T-helper 1 cell treated with Interleukin-12 subunit alpha and Interleukin-12 subunit beta and Interleukin-4 antibody, amounts not matched to agents 30 μg/mL and 1 μg/mL, for 36 hours (primary cell): ENCODE measurements around the gene RHEB.

ENCODE experiments used
- H3K27ac Mint-ChIP-seq: one replicate; pipeline ENCODE4 v1.8.0; 2021; ENCODE audit warnings: mild to moderate bottlenecking, mixed read lengths
- H3K27me3 Mint-ChIP-seq: one replicate; pipeline ENCODE4 v1.8.0; 2021; ENCODE audit warnings: low read depth, mixed read lengths
- H3K36me3 Mint-ChIP-seq: one replicate; pipeline ENCODE4 v1.8.0; 2021; ENCODE audit warnings: low read depth, mixed read lengths
- H3K4me1 Mint-ChIP-seq: one replicate; pipeline ENCODE4 v1.8.0; 2021; ENCODE audit warnings: low read depth, mixed read lengths
- H3K4me3 Mint-ChIP-seq: one replicate; pipeline ENCODE4 v1.8.0; 2021; ENCODE audit warnings: mild to moderate bottlenecking, moderate library complexity, mixed read lengths
- H3K9me3 Mint-ChIP-seq: one replicate; pipeline ENCODE4 v1.8.0; 2021; ENCODE audit warnings: mixed read lengths

The RHEB gene

DNA sequence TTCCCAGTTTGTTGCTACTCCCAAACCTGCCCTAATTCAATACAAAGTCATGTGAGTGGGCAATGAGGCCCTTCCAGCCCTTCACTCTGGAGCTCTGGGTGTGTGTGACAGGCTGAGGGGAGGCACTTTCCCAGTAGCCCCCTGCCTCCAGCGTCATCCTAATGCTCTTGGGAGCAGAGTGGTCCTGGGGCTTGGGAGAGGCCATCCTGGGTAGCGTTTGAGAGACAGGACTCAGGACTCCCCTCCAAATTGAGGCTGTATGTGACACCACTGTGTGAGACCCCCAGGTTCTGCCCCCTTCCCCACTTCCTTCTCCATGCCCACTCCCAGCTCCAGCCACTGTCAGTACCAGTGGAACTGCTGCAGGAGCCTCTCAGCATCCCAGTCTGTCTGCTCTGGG, 73.3 kb downstream of the RHEB start:
- no peak overlapping the region for H3K4me3 Mint-ChIP-seq
- peaks cover 9% of the 10 kb centered on the region for H3K4me1 Mint-ChIP-seq
- no peaks in the 10 kb centered on the region for H3K9me3 Mint-ChIP-seq
- H3K36me3 Mint-ChIP-seq = no peaks in the 10 kb centered on the region
- H3K27ac Mint-ChIP-seq = no peak overlapping the region
- peaks cover 39% of the 10 kb centered on the region for H3K27me3 Mint-ChIP-seq

DNA sequence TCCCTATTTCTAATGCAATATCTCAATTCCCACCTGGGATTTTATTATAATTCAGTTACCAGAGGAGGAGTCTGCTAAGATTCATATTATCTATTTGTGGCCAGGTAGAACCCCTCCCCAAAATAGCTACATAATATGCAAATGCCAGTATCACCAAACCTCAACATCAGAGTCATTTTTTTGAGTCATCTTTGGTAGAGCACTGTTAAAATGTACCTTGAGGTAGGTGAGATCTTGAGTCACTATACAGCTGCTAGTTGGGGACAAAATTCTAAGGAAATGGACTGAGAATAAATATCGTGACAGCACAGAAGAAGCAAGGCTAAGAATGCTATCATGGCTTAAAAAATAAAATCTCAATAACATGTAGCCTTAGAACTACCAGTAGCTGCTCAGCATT, 75.1 kb downstream of the RHEB start:
- no peaks in the 10 kb centered on the region for H3K9me3 Mint-ChIP-seq
- peaks cover 46% of the 10 kb centered on the region for H3K27me3 Mint-ChIP-seq
- peaks cover 14% of the 10 kb centered on the region for H3K4me1 Mint-ChIP-seq
- H3K4me3 Mint-ChIP-seq = no peak overlapping the region
- no peaks in the 10 kb centered on the region for H3K36me3 Mint-ChIP-seq
- H3K27ac Mint-ChIP-seq = no peak overlapping the region

DNA sequence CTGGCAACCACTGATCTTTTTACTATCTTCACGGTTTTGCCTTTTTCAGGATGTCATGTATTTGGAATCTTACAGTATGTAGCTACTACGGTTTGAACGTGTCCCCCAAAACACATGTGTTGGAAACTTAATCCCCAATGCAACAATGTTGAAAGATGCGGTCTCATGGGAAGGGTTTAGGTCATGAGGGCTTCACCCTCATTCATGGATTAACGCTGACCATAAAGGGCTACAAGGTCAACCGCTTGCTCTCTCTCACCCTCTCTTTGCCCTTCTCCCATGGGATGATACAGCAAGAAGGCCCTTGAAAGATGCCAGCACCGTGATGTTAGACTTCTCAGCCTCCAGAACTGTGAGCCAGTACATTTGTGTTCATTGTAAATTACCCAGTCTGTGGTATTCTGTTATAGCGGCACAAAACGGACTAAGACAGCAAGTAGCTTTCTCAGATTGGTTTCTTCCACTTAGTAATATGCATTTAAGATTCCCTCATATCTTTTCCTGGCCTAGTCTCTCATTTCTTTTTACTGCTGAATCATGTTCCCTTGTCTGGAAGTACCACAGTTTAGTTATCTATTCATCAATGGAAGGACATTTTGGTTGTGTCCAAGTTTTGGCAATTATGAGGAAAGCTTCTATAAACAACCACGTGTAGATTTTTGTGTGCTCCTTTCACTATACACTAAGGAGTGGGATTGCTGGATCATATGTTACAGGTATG, 76.8 kb downstream of the RHEB start:
- Mint-ChIP-seq H3K36me3 (no peaks in the 10 kb centered on the region), H3K27me3 (peaks cover 49% of the 10 kb centered on the region), H3K4me1 (peaks cover 12% of the 10 kb centered on the region), H3K4me3 (no peak overlapping the region), H3K9me3 (no peaks in the 10 kb centered on the region), H3K27ac (no peak overlapping the region)

DNA sequence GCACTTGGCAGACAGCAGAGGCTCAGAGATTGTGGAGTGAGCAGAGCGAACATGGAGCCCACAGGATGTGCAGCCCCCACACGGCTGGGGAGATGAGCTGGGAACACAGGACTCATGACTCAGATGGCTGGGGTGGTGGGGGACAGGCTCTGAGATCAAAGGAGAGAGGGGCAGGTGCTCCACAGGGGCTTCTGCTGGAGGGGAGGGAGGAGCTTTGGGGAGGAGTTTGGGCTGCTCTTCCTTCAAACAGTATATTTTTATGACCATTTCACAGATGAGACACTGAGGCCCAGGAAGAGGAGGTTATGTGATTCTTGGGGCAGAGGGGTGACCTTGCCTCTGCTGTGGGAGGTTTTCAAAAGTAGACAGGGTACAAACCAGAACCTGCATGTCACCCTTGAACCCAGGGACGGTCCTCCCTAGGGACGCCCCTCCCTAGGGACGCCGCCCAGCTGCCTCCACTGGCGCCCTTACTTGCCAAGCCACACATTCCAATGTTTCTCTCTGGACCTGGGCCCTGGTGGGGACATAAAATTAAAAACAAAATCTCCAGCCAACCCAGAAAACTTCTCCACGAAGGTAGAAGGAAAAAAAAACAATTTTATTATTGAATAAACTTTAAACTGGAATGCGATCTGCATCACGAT, 78.8 kb downstream of the RHEB start:
- Mint-ChIP-seq H3K27ac (peak overlapping the region; percentile 38), H3K27me3 (peaks cover 44% of the 10 kb centered on the region), H3K9me3 (no peaks in the 10 kb centered on the region), H3K4me1 (peaks cover 12% of the 10 kb centered on the region), H3K36me3 (no peaks in the 10 kb centered on the region), H3K4me3 (no peak overlapping the region)

DNA sequence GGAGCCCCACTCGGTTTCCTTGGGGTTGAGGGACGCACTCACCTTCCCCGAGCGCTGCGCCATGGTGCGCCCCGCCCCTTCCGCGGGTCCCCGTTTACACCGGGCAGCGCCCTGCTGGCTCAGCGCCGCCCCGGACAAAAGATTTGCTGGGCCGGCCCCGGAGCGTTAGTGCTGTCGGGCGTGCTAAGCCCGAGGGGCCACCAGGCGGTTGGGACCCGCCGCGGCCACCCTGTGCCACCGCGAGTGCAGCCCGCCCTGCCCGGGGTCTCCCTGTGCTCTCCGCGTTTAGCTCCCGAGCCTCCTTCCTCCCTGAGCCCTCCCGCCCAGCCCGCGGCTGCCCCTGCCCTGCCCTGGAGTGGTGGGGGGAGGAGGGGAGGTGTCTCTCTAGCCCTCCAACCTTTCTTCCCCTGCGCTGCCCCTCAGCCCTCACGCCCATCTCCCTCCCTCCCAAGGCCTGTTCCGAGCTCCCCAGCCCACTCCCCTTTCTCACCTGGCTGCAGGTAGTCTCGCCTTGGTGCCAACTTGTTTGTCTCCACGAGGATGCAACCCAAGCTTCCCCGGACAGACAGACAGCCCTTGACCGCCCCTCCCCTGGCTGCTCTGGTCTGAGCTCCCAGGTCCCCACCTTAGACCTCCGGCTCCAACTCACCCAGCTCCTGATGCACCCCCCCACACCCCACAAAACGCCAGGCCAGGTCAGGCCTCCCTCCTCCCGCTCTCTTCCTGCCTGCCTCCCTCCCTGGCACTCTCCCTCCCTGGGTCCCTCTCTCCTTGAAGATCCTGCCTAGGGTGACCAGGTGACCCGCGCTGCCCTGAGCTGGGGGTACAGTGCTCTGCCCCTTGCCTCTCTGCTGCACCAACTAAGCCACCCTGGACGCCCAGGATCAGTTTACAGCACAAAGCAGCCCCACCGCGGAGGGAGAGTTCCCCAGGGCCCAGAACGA, 79.6 kb downstream of the RHEB start, which contains the start of gene CRYGN:
TSS of gene CRYGN (minus strand) at position 287 of the 944 bp plus-strand sequence. CDS start at position 63, 224 bp downstream.
- no peaks in the 10 kb centered on the region for H3K9me3 Mint-ChIP-seq
- no peak within 1 kb of the TSS for H3K4me3 Mint-ChIP-seq
- H3K4me1 Mint-ChIP-seq = peaks cover 12% of the 10 kb centered on the region
- H3K27me3 Mint-ChIP-seq = peaks cover 40% of the 10 kb centered on the region
- H3K27ac Mint-ChIP-seq = no peak within 1 kb of the TSS
- no peaks in the 10 kb centered on the region for H3K36me3 Mint-ChIP-seq

DNA sequence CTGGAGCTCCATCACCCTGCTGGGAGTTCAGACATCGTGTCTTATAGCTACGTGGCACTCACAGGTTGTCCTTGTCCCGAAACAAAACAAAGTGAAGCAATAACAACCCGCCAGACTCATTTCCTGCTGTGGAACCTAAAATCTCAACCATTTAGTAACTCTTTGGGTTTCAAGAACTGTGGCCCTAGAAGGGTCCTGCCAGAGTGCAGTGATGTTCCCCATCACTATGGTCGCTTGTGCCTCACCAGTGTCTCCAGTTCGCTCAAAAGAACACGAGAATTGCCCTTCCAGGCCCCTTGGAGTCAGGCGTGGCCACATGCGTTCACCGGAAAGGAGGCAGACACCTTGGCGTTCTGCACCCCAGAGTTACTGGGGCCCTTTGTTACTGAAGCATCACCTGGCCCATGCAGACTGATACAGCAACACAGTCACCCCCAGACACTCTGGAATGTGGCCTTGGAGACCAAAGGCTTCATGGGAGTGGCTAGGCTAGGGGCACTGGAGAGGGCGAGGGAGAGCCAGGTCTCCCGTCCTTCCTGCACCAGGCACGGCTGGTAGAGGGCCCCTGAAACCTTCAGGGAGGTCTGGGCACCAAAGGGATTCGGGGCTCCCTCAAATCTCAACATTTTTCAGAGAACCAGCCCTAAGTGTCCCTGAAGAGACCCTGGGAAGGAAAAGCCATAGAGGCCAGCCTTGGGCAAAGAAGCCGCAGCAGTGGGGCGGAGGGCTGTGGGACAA, 80.7 kb downstream of the RHEB start:
- H3K27me3 Mint-ChIP-seq = peaks cover 35% of the 10 kb centered on the region
- H3K9me3 Mint-ChIP-seq = no peaks in the 10 kb centered on the region
- H3K27ac Mint-ChIP-seq = no peak overlapping the region
- peaks cover 12% of the 10 kb centered on the region for H3K4me1 Mint-ChIP-seq
- H3K4me3 Mint-ChIP-seq = no peak overlapping the region
- no peaks in the 10 kb centered on the region for H3K36me3 Mint-ChIP-seq

DNA sequence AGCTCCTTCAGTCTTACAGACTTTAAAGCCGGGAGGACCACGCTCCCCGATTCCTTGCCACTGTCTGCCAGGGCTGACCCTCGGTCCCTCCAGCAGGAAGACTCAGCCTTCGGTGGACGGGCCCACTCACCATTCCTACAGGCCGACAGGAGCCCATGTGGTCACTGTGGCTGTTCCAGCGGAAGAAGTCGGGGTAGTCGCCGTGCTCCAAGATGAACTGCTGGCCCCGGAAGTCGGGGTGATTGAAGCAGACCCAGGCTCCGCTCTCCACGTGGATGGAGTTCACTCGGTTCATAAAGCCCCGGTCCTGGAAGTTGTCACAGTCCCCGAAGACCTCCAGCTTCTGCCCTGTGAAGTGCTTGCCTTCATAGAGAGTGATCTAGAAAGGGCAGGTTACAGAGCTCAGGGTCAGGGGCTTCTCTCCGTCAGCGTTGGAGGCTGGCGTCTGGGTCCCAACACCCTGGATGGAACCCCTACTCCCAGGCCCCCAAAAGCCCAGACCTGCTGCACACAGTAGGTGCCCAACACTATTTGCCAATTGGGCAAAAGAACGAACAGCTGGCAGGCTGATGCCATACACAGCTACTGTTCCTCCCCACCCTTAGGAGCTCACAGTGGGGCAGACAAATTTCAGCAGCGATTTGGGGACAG, 81.7 kb downstream of the RHEB start:
- peaks cover 17% of the 10 kb centered on the region for H3K4me1 Mint-ChIP-seq
- H3K4me3 Mint-ChIP-seq = no peak overlapping the region
- H3K36me3 Mint-ChIP-seq = no peaks in the 10 kb centered on the region
- H3K27ac Mint-ChIP-seq = no peak overlapping the region
- H3K27me3 Mint-ChIP-seq = peaks cover 32% of the 10 kb centered on the region
- no peaks in the 10 kb centered on the region for H3K9me3 Mint-ChIP-seq

DNA sequence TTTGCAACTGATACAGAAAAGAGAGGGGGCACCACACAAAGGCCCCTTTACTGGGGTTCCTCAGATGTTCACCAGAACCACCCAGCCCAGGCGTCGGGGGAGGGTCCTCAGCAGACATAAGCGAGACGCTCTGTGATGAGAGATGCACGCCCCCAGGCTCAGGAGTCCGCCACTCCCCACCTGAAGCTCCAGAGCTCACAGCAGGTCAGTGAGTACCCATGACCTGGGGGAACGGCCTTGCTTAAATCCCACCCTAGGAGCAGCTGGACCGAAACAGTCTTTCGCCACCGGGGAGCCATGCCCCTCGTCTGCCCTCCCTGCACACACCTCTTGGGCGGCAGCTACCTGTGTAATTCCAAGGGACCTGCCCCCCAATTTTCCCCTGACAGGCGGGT, 82.5 kb downstream of the RHEB start:
- H3K4me1 Mint-ChIP-seq = peaks cover 22% of the 10 kb centered on the region
- no peak overlapping the region for H3K4me3 Mint-ChIP-seq
- peaks cover 26% of the 10 kb centered on the region for H3K27me3 Mint-ChIP-seq
- no peaks in the 10 kb centered on the region for H3K36me3 Mint-ChIP-seq
- H3K27ac Mint-ChIP-seq = no peak overlapping the region
- no peaks in the 10 kb centered on the region for H3K9me3 Mint-ChIP-seq

DNA sequence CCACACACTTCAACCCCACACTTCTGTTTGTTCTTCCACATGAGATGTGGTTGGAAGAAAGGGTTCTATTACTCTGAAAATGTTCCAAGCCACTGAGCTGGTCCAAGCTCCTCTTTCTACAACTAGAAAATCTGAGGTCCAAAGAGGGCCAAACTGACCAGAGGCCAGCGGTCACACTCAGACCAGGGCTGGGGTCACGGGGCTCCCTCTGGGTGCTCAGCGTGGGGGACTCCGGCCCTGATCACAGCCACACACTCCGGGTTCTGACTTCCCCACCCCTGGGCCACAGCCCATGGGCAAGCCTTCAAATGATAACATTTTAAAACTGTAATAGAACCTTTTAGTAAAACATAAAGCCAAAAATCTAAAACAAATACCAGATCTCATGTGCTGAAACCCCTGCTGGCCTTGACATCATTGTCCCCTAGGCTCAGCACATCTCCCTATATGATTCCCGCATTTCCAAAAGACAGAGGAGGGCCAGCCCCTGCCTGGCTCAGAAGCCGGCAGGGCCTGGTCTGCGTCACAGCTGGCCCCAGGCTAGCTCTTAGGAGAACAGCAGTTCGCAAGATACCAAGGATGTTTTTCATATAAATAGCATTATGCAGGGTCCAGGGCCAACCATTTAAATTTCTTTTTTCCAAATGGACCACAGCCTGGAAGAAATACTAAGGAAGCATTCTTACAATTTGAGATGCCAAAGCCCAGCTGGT, 83.1 kb downstream of the RHEB start:
- Mint-ChIP-seq H3K27me3 (peaks cover 21% of the 10 kb centered on the region), H3K4me1 (peaks cover 18% of the 10 kb centered on the region), H3K27ac (no peak overlapping the region), H3K36me3 (no peaks in the 10 kb centered on the region), H3K4me3 (no peak overlapping the region), H3K9me3 (no peaks in the 10 kb centered on the region)

DNA sequence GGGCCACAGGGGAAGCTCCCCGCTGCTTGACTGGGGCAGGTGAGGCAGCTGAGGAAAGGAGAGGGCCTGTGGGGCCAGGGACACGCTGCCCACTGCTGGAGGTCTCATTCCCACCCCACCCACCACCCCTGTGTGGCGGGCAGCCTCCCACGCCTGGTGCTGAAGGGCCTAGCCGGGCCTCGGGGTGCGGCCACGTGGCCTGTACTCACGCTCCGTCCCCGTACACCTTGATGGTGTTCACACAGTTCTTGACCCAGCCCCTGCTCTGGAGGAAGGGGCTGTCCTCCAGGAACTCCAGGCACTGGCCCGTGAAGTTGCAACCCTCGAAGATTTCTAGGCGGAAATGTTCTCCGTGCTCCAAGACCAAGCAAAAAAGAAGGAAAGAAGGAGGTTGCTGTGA, 83.7 kb downstream of the RHEB start:
- no peaks in the 10 kb centered on the region for H3K36me3 Mint-ChIP-seq
- H3K27me3 Mint-ChIP-seq = peaks cover 15% of the 10 kb centered on the region
- no peaks in the 10 kb centered on the region for H3K9me3 Mint-ChIP-seq

DNA sequence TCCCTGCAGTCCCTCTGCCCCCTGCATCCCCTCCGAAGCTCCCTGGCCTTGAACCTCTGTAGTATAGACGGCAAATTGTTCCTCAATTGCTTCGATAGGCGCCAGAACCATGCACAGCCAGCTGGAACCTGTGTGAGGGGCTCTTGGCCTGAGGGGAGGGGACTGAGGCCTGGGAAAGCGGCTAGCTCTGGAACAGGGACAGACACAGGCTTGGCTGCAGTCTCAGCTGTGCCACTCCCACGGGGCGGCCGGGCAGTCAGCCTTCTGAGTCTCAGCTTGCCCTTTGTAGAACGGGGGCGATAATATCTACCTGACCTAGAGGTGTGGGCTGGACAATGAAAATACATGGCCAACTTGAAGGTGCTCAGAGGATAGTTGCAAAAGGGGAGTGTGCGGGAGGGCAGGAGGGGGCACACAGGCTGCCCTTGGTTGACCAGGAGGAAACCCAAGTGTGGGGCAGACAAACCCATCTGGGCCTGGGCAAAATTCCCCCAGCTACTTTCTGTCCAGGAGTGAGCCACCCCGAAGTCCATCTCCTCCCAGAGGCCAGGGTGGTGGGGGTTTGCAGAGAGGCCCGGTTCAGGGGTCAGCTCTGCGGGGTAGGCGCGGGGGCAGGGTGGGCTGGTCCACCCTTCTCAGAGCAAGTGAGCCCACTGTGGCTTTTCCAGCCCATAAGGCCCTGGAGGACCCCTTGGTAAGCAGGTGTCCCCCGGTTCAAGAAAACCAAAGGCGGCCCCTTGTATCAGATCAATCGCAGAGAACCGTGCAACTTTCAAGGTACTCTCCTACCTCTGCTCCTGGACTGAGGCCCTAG, 84.4 kb downstream of the RHEB start:
- H3K4me1 Mint-ChIP-seq = peaks cover 10% of the 10 kb centered on the region
- peaks cover 8% of the 10 kb centered on the region for H3K27me3 Mint-ChIP-seq

More for the DNA sequence above, 83.7 kb downstream of the RHEB start:
- Mint-ChIP-seq H3K27ac (no peak overlapping the region), H3K4me1 (peaks cover 13% of the 10 kb centered on the region), H3K4me3 (no peak overlapping the region)

DNA sequence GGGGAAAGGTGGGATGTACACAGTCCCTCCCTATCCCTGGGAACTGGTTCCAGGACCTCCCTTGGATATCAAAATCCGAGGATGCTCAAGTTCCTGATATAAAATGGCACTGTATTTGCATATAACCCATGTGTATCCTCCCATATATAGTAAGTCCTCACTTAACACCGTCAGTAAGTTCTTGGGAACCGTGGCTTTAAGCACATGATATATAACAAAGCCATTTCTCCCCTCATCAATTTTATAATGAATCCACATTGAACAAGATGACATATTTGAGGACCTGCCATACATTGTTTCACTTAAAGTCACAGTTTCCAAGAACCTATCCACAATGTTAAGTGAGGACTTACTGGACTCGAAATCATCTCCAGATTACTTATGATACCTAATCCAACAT, 85.1 kb downstream of the RHEB start:
- H3K4me3 Mint-ChIP-seq = no peak overlapping the region
- H3K27ac Mint-ChIP-seq = no peak overlapping the region
- H3K4me1 Mint-ChIP-seq = peaks cover 17% of the 10 kb centered on the region
- H3K27me3 Mint-ChIP-seq = peaks cover 6% of the 10 kb centered on the region
- no peaks in the 10 kb centered on the region for H3K9me3 Mint-ChIP-seq
- no peaks in the 10 kb centered on the region for H3K36me3 Mint-ChIP-seq

More for the DNA sequence above, 84.4 kb downstream of the RHEB start:
- no peak overlapping the region for H3K27ac Mint-ChIP-seq
- H3K9me3 Mint-ChIP-seq = no peaks in the 10 kb centered on the region
- no peaks in the 10 kb centered on the region for H3K36me3 Mint-ChIP-seq
- H3K4me3 Mint-ChIP-seq = no peak overlapping the region
